Cardiac septum (tissue), 1 donor: Measurements from ENCODE around the gene P2RY12. TPM values are rescaled to one million over a fixed set of nuclear protein-coding genes. Genes with fewer than 3 reads are reported as not detected.

Experiments used
- DNase-seq: peaks from one replicate; pipeline ENCODE4 v3.0.0-alpha.2; 2020; ENCODE audit warnings: low spot score
- intact Hi-C: fragments of 100-400 bp; cut with DNase I; formaldehyde crosslinking; loops from one replicate; pipeline ENCODE4 v1.14.0; 2022
- total RNA-seq: library from RNA; stranded (reverse); fragmentation: NEBNext Ultra II Directional; extraction: Animal tissue kit (Norgen Biotek cat#: 25700); gene quantifications from one replicate; pipeline ENCODE4 v1.2.1, GENCODE V29; 2021
- donor health status: DM: no; HTN: no; CAD: no.

The P2RY12 gene
- total RNA-seq, 1 donor from 2014 or later: 0.13 TPM

GRCh38 chr3:151315136-151315535 lies 69.4 kb downstream of the P2RY12 start:
- DNase-seq: no peak
- intact Hi-C loops: no loop called here

GRCh38 chr3:151314593-151314992 lies 70.0 kb downstream of the P2RY12 start:
- intact Hi-C loops: no loop called here
- DNase-seq: no peak

- intact Hi-C loops: no loop called here
- DNase-seq: no peak
Measured at GRCh38 chr3:151314137-151314536, 70.4 kb downstream of the P2RY12 start.

- DNase-seq: no peak
- intact Hi-C loops: no loop called here
Measured at GRCh38 chr3:151312972-151313371, 71.6 kb downstream of the P2RY12 start.

- DNase-seq: no peak
- intact Hi-C loops: no loop called here
Measured at GRCh38 chr3:151309566-151309965, 75.0 kb downstream of the P2RY12 start.

GRCh38 chr3:151307583-151308488 lies 76.7 kb downstream of the P2RY12 start:
- no peak for DNase-seq
- intact Hi-C loops: no loop called here

GRCh38 chr3:151307131-151307530 lies 77.4 kb downstream of the P2RY12 start:
- intact Hi-C loops: no loop called here
- no peak for DNase-seq

GRCh38 chr3:151306168-151306810 lies 78.3 kb downstream of the P2RY12 start:
- no peak for DNase-seq
- intact Hi-C loops: no loop called here

GRCh38 chr3:151305775-151306151 lies 78.8 kb downstream of the P2RY12 start:
- no peak for DNase-seq
- intact Hi-C loops: no loop called here

- DNase-seq: no peak
- intact Hi-C loops: no loop called here
Measured at GRCh38 chr3:151305060-151305774, 79.3 kb downstream of the P2RY12 start.

- intact Hi-C loops: no loop called here
- no peak for DNase-seq
Measured at GRCh38 chr3:151303751-151304150, 80.8 kb downstream of the P2RY12 start.

- DNase-seq: no peak
- intact Hi-C loops: no loop called here
Measured at GRCh38 chr3:151301787-151302186, 82.8 kb downstream of the P2RY12 start.

GRCh38 chr3:151300539-151300938 lies 84.0 kb downstream of the P2RY12 start:
- no peak for DNase-seq
- intact Hi-C loops: no loop called here

- DNase-seq: no peak
- intact Hi-C loops: no loop called here
Measured at GRCh38 chr3:151299006-151299405, 85.5 kb downstream of the P2RY12 start.

- intact Hi-C loops: no loop called here
- DNase-seq: no peak
Measured at GRCh38 chr3:151297429-151297828, 87.1 kb downstream of the P2RY12 start.

- DNase-seq: no peak
- intact Hi-C loops: no loop called here
Measured at GRCh38 chr3:151296226-151296625, 88.3 kb downstream of the P2RY12 start.

- no peak for DNase-seq
- intact Hi-C loops: no loop called here
Measured at GRCh38 chr3:151293127-151293526, 91.4 kb downstream of the P2RY12 start.

- DNase-seq: no peak
- intact Hi-C loops: no loop called here
Measured at GRCh38 chr3:151290673-151291072, 93.9 kb downstream of the P2RY12 start.

GRCh38 chr3:151289445-151289844 lies 95.1 kb downstream of the P2RY12 start:
- DNase-seq: no peak
- intact Hi-C loops: no loop called here
